ENCODE data around the gene WIPF1. TPM values are rescaled to one million over a fixed set of nuclear protein-coding genes. Genes with fewer than 3 reads are reported as not detected.

Gene WIPF1
- total RNA-seq, 1 experiment from 2014 or later, result 6.4 TPM

- peaks cover 9% of the 10 kb centered on the region for H3K4me1 Mint-ChIP-seq
- CTCF ChIA-PET, result interaction anchor here (1.9 kb wide), 1 partner anchor 26 kb away, joined by 4 read pairs; no protein-coding TSS in a partner anchor
- POLR2A ChIA-PET, result no interaction called here
- no peaks in the 10 kb centered on the region for H3K9me3 Mint-ChIP-seq
- TF ChIP-seq GRHL2 (CRISPR knock-in tag; IDR thresholded peaks at IDR 0.05; ENCODE audit: insufficient replicate concordance, severe bottlenecking), result no peak
- H3K27me3 Mint-ChIP-seq (ENCODE audit: low read depth), result no peaks in the 10 kb centered on the region
- no peak overlapping the region for H3K4me3 Mint-ChIP-seq
- no peaks in the 10 kb centered on the region for H3K36me3 Mint-ChIP-seq
- DNase-seq (ENCODE audit: low spot score) (no peak), ATAC-seq (no peak)
- H3K27ac Mint-ChIP-seq, result no peak overlapping the region
Measured at GRCh38 chr2:174629506-174629905, 31.9 kb upstream of the WIPF1 start.

- TF ChIP-seq E2F5 (CRISPR knock-in tag; IDR thresholded peaks at IDR 0.05) (no peak), TEAD1 (CRISPR knock-in tag; IDR thresholded peaks at IDR 0.05) (no peak), IRF2 (CRISPR knock-in tag; IDR thresholded peaks at IDR 0.05; ENCODE audit: borderline replicate concordance, low read depth) (no peak), TCF7 (CRISPR knock-in tag; IDR thresholded peaks at IDR 0.05; ENCODE audit: low read depth) (no peak), OVOL2 (CRISPR knock-in tag; IDR thresholded peaks at IDR 0.05; ENCODE audit: borderline replicate concordance) (no peak), E2F1 (CRISPR knock-in tag; IDR thresholded peaks at IDR 0.05) (no peak), ZNF416 (CRISPR knock-in tag; IDR thresholded peaks at IDR 0.05) (no peak), ZNF671 (CRISPR knock-in tag; IDR thresholded peaks at IDR 0.05) (no peak), ZBTB43 (CRISPR knock-in tag; IDR thresholded peaks at IDR 0.05) (no peak), ZNF232 (CRISPR knock-in tag; IDR thresholded peaks at IDR 0.05) (no peak), JUN (CRISPR knock-in tag; IDR thresholded peaks at IDR 0.05) (no peak), ZNF121 (CRISPR knock-in tag; IDR thresholded peaks at IDR 0.05) (no peak), ZBTB21 (CRISPR knock-in tag; IDR thresholded peaks at IDR 0.05; ENCODE audit: borderline replicate concordance) (no peak), GTF2I (CRISPR knock-in tag; conservative IDR thresholded peaks at IDR 0.05) (no peak), PREB (CRISPR knock-in tag; IDR thresholded peaks at IDR 0.05; ENCODE audit: borderline replicate concordance) (no peak), FOXP1 (CRISPR knock-in tag; IDR thresholded peaks at IDR 0.05; ENCODE audit: borderline replicate concordance) (no peak), GABPB1 (CRISPR knock-in tag; IDR thresholded peaks at IDR 0.05) (no peak), NR1H2 (CRISPR knock-in tag; IDR thresholded peaks at IDR 0.05) (no peak)
- CTCF ChIA-PET, result interaction anchor here (1.9 kb wide), 1 partner anchor 25 kb away, joined by 4 read pairs; no protein-coding TSS in a partner anchor
- H3K27me3 Mint-ChIP-seq (ENCODE audit: low read depth), result no peaks in the 10 kb centered on the region
- H3K36me3 Mint-ChIP-seq, result no peaks in the 10 kb centered on the region
- no peak for ATAC-seq
- no peak for DNase-seq (ENCODE audit: low spot score)
- POLR2A ChIA-PET, result no interaction called here
- no peaks in the 10 kb centered on the region for H3K9me3 Mint-ChIP-seq
- H3K27ac Mint-ChIP-seq, result no peak overlapping the region
- peaks cover 4% of the 10 kb centered on the region; the same call in 1 of the 2 replicates for H3K4me1 Mint-ChIP-seq
- H3K4me3 Mint-ChIP-seq, result no peak overlapping the region
Measured at GRCh38 chr2:174628528-174629169, 31.0 kb upstream of the WIPF1 start.

GRCh38 chr2:174627216-174627615 lies 29.6 kb upstream of the WIPF1 start:
- POLR2A ChIA-PET, result no interaction called here
- no peak overlapping the region for H3K27ac Mint-ChIP-seq
- H3K4me3 Mint-ChIP-seq, result no peak overlapping the region
- CTCF ChIA-PET, result no interaction called here
- DNase-seq (ENCODE audit: low spot score) (no peak), ATAC-seq (no peak)
- TF ChIP-seq ZNF512 (CRISPR knock-in tag; IDR thresholded peaks at IDR 0.05; ENCODE audit: borderline replicate concordance), result 0 out of 2 replicates have a peak, but pooled peaks have one; percentile 66
- no peak for TF ChIP-seq RELA (CRISPR knock-in tag; IDR thresholded peaks at IDR 0.05; ENCODE audit: borderline replicate concordance)
- no peaks in the 10 kb centered on the region for H3K4me1 Mint-ChIP-seq
- no peaks in the 10 kb centered on the region for H3K36me3 Mint-ChIP-seq
- no peaks in the 10 kb centered on the region for H3K27me3 Mint-ChIP-seq (ENCODE audit: low read depth)
- no peaks in the 10 kb centered on the region for H3K9me3 Mint-ChIP-seq

All from WTC11 (cell line).